Cardiac fibroblast (primary cell): ENCODE data around the gene CD164.

ENCODE experiments used
- DNase-seq, 2 donors: peaks; one replicate each; pipeline versions ENCODE4 v3.0.0 to v3.0.0-alpha.2; 2010; ENCODE audit warnings: low read depth in 2 of 2
- H3K4me3 ChIP-seq, 2 donors: replicated peaks in 1 of 2; 1 replicate in 1 of 2; 2 replicates in 1 of 2; pipeline ENCODE4 v1.5.1; 2011; ENCODE audit warnings: low read depth in 2 of 2, low read length in 2 of 2, mild to moderate bottlenecking in 2 of 2, moderate library complexity in 1 of 2
- TF ChIP-seq, protein P1 (sequence below): IDR thresholded peaks from one replicate; pipeline ENCODE4 v1.5.1; 2011; ENCODE audit warnings: low read depth, mild to moderate bottlenecking, low read length, inconsistent platforms

Gene CD164

DNA sequence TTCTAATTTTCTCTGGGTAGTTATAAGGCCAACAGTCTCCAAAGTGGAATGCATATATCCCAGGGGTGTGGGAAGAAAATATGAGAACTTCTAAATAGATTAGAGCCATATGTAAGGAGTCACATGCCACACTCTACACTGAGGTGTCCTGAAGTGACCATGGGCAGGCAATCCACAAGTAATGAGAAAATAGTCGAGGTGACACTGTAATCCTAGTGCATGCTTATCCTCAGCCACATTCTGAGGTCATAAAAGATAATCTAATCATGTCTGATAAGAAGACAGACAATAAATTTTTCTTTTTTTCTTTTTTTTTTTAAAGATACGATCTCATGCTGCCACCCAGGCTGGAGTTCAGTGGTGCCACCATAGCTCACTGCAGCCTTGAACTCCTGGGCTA is 62.2 kb downstream of the CD164 start:
- TF ChIP-seq, protein P1, sequence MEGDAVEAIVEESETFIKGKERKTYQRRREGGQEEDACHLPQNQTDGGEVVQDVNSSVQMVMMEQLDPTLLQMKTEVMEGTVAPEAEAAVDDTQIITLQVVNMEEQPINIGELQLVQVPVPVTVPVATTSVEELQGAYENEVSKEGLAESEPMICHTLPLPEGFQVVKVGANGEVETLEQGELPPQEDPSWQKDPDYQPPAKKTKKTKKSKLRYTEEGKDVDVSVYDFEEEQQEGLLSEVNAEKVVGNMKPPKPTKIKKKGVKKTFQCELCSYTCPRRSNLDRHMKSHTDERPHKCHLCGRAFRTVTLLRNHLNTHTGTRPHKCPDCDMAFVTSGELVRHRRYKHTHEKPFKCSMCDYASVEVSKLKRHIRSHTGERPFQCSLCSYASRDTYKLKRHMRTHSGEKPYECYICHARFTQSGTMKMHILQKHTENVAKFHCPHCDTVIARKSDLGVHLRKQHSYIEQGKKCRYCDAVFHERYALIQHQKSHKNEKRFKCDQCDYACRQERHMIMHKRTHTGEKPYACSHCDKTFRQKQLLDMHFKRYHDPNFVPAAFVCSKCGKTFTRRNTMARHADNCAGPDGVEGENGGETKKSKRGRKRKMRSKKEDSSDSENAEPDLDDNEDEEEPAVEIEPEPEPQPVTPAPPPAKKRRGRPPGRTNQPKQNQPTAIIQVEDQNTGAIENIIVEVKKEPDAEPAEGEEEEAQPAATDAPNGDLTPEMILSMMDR = no peak
- no peak overlapping the region for H3K4me3 ChIP-seq
- no peak for DNase-seq

- DNase-seq = no peak
- TF ChIP-seq, protein P1 = no peak
- no peak overlapping the region for H3K4me3 ChIP-seq
Observed at GRCh38 chr6:109318328-109318876, 63.9 kb downstream of the CD164 start.

GRCh38 chr6:109316909-109317308 is 65.4 kb downstream of the CD164 start:
- DNase-seq = no peak
- TF ChIP-seq, protein P1 = no peak
- no peak overlapping the region for H3K4me3 ChIP-seq
